CD14-positive monocyte (primary cell): Measurements from ENCODE around the gene CCN6. TPM values are rescaled to one million over a fixed set of nuclear protein-coding genes. Genes with fewer than 3 reads are reported as not detected.

Experiments
- DNase-seq, 3 donors: peaks; one replicate each; pipeline ENCODE4 v3.0.0-alpha.2; 2011 to 2022
- H2AFZ ChIP-seq: 2 replicates; pipeline ENCODE4 v1.6.0; 2012; ENCODE audit warnings: mild to moderate bottlenecking, low read depth, low read length, inconsistent platforms; ENCODE audit not compliant: insufficient read depth, poor library complexity, severe bottlenecking
- H3K27ac ChIP-seq, 2 donors: 1 replicate in 1 of 2; 2 replicates in 1 of 2; pipeline ENCODE4 v1.5.1; 2012 to 2013; ENCODE audit warnings: low read length in 2 of 2, control low read depth in 1 of 2, inconsistent platforms in 1 of 2, low read depth in 1 of 2, mild to moderate bottlenecking in 1 of 2
- H3K27me3 ChIP-seq, 2 donors: one replicate each; pipeline versions ENCODE4 v1.6.0 to v1.6.1; 2011 to 2013; ENCODE audit warnings: low read length in 2 of 2; ENCODE audit not compliant: control insufficient read depth in 2 of 2, insufficient read depth in 2 of 2
- H3K36me3 ChIP-seq, 2 donors: replicated peaks in 1 of 2; 1 replicate in 1 of 2; 2 replicates in 1 of 2; pipeline versions ENCODE4 v1.5.1 to v1.6.1; 2012 to 2013; ENCODE audit warnings: low read length in 2 of 2, control low read depth in 1 of 2, inconsistent platforms in 1 of 2, mild to moderate bottlenecking in 1 of 2; ENCODE audit not compliant: insufficient read depth in 2 of 2, control insufficient read depth in 1 of 2
- H3K4me1 ChIP-seq, 2 donors: 1 replicate in 1 of 2; 2 replicates in 1 of 2; pipeline versions ENCODE4 v1.5.1 to v1.6.1; 2012 to 2013; ENCODE audit warnings: low read length in 2 of 2, control low read depth in 1 of 2, inconsistent platforms in 1 of 2, mild to moderate bottlenecking in 1 of 2, moderate library complexity in 1 of 2; ENCODE audit not compliant: insufficient read depth in 2 of 2, control insufficient read depth in 1 of 2
- H3K4me2 ChIP-seq: replicated peaks from 2 replicates; pipeline ENCODE3; 2012; ENCODE audit warnings: low read length, moderate library complexity, mild to moderate bottlenecking; ENCODE audit not compliant: poor library complexity, severe bottlenecking; ENCODE audit errors: extremely low read depth
- H3K4me3 ChIP-seq, 3 experiments: fragments of 200-600 bp in 1 of 3; sonication (generic) in 1 of 3; replicated peaks in 1 of 3; 1 replicate in 2 of 3; 2 replicates in 1 of 3; pipeline ENCODE4 v1.5.1; 2011 to 2013; ENCODE audit warnings: low read length in 3 of 3, mild to moderate bottlenecking in 3 of 3, control low read depth in 2 of 3, low read depth in 2 of 3, inconsistent platforms in 1 of 3, moderate library complexity in 1 of 3
- H3K79me2 ChIP-seq: 2 replicates; pipeline ENCODE4 v1.6.0; 2012; ENCODE audit warnings: mild to moderate bottlenecking, control low read depth, inconsistent platforms, low read length, moderate library complexity; ENCODE audit not compliant: insufficient read depth
- H3K9ac ChIP-seq: 2 replicates; pipeline ENCODE4 v1.6.0; 2017; ENCODE audit warnings: low read length, mild to moderate bottlenecking; ENCODE audit not compliant: insufficient read depth, poor library complexity, severe bottlenecking
- H3K9me3 ChIP-seq, 2 donors: replicated peaks in 1 of 2; 1 replicate in 1 of 2; 2 replicates in 1 of 2; pipeline versions ENCODE4 v1.5.1 to v1.6.1; 2012 to 2013; ENCODE audit warnings: low read length in 2 of 2, control low read depth in 1 of 2; ENCODE audit not compliant: control insufficient read depth in 1 of 2, insufficient read depth in 1 of 2
- H4K20me1 ChIP-seq: 2 replicates; pipeline ENCODE4 v1.6.0; 2012; ENCODE audit warnings: mild to moderate bottlenecking, low read length, control low read depth, moderate library complexity; ENCODE audit not compliant: insufficient read depth
- H3K27ac Mint-ChIP-seq, 7 donors: one replicate each; pipeline ENCODE4 v1.8.0; 2020; ENCODE audit warnings: mild to moderate bottlenecking in 7 of 7, mixed read lengths in 7 of 7, moderate library complexity in 6 of 7, inconsistent platforms in 2 of 7
- H3K27me3 Mint-ChIP-seq, 3 donors: one replicate each; pipeline ENCODE4 v1.8.0; 2021 to 2022; ENCODE audit warnings: low read depth in 3 of 3, mild to moderate bottlenecking in 3 of 3, mixed read lengths in 3 of 3, moderate library complexity in 3 of 3, inconsistent platforms in 1 of 3
- H3K36me3 Mint-ChIP-seq, 2 donors: one replicate each; pipeline ENCODE4 v1.8.0; 2020; ENCODE audit warnings: mixed read lengths in 2 of 2, inconsistent platforms in 1 of 2, mild to moderate bottlenecking in 1 of 2
- H3K4me1 Mint-ChIP-seq: one replicate; pipeline ENCODE4 v1.8.0; 2020; ENCODE audit warnings: mild to moderate bottlenecking, mixed read lengths
- H3K4me3 Mint-ChIP-seq, 2 donors: one replicate each; pipeline ENCODE4 v1.8.0; 2020; ENCODE audit warnings: mild to moderate bottlenecking in 2 of 2, mixed read lengths in 2 of 2, moderate library complexity in 1 of 2
- H3K9me3 Mint-ChIP-seq, 7 donors: one replicate each; pipeline ENCODE4 v1.8.0; 2020 to 2022; ENCODE audit warnings: mixed read lengths in 7 of 7, mild to moderate bottlenecking in 6 of 7, moderate library complexity in 6 of 7, inconsistent platforms in 2 of 7
- CTCF ChIP-seq: fragments of 200-600 bp; IDR thresholded peaks from one replicate; pipeline ENCODE4 v1.8.0; 2022; ENCODE audit warnings: antibody characterized with exemption, mild to moderate bottlenecking
- WGBS: methylation state at CpG from one replicate; pipeline ENCODE4 v1.1.5; 2013; ENCODE audit warnings: missing lambda C conversion rate; ENCODE audit not compliant: insufficient coverage; 5-methylcytosine and 5-hydroxymethylcytosine counted together
- intact Hi-C, 2 donors: fragments of 100-400 bp; cut with micrococcal nuclease; formaldehyde crosslinking; loops; one replicate each; pipeline versions ENCODE4 v1.15.0 to v1.15.1; 2023
- polyA plus RNA-seq, 3 donors: library from polyadenylated mRNA; depleted of rRNA in 1 of 3; unstranded in 2 of 3; stranded (reverse) in 1 of 3; fragments of 300-500 nt in 2 of 3; fragments of >200 nt in 1 of 3; fragmentation: Illumina TruSeq in 2 of 3; gene quantifications; 1 replicate in 2 of 3; 2 replicates in 1 of 3; pipeline ENCODE4 v1.2.3, GENCODE V29; 2012 to 2021

CCN6 gene
- polyA plus RNA-seq, 3 donors: not detected

- H2AFZ ChIP-seq: no peak overlapping the region
- no peak for DNase-seq
- no peaks in the 10 kb centered on the region for H4K20me1 ChIP-seq
- H3K4me3 ChIP-seq: no peak overlapping the region
- no peak overlapping the region for H3K9ac ChIP-seq
- no peaks in the 10 kb centered on the region for H3K4me1 ChIP-seq
- Mint-ChIP-seq H3K9me3 (no peaks in the 10 kb centered on the region), H3K27ac (no peak overlapping the region), H3K27me3 (peaks cover 0 to 3% (median 0%) of the 10 kb centered on the region in 3 donors), H3K4me3 (no peak overlapping the region), H3K4me1 (no peaks in the 10 kb centered on the region), H3K36me3 (no peaks in the 10 kb centered on the region)
- no peaks in the 10 kb centered on the region for H3K36me3 ChIP-seq
- H3K4me2 ChIP-seq: no peak overlapping the region
- WGBS: 95% methylated on average over 3 of the region's 6 CpGs
- TF ChIP-seq CTCF: no peak
- H3K79me2 ChIP-seq: no peaks in the 10 kb centered on the region
- no peaks in the 10 kb centered on the region for H3K9me3 ChIP-seq
- no peak overlapping the region for H3K27ac ChIP-seq
- no peaks in the 10 kb centered on the region for H3K27me3 ChIP-seq
- intact Hi-C loops: no loop called here
Measured at GRCh38 chr6:112016320-112016719, 37.6 kb upstream of the CCN6 start.

GRCh38 chr6:112017169-112017568 lies 36.7 kb upstream of the CCN6 start:
- H3K36me3 ChIP-seq: no peaks in the 10 kb centered on the region
- no peak for DNase-seq
- H2AFZ ChIP-seq: no peak overlapping the region
- H3K27me3 Mint-ChIP-seq: peaks cover 0 to 3% (median 0%) of the 10 kb centered on the region in 3 donors
- no peak overlapping the region for H3K4me2 ChIP-seq
- H3K4me1 ChIP-seq: no peaks in the 10 kb centered on the region
- H3K4me3 ChIP-seq: no peak overlapping the region
- H3K4me3 Mint-ChIP-seq: no peak overlapping the region
- TF ChIP-seq CTCF: no peak
- H3K9ac ChIP-seq: no peak overlapping the region
- no peaks in the 10 kb centered on the region for H3K4me1 Mint-ChIP-seq
- H3K9me3 ChIP-seq: no peaks in the 10 kb centered on the region
- no peaks in the 10 kb centered on the region for H3K79me2 ChIP-seq
- intact Hi-C loops: no loop called here
- no peaks in the 10 kb centered on the region for H3K27me3 ChIP-seq
- WGBS: 90% methylated on average over 4 of the region's 4 CpGs
- no peaks in the 10 kb centered on the region for H3K9me3 Mint-ChIP-seq
- no peaks in the 10 kb centered on the region for H4K20me1 ChIP-seq
- no peaks in the 10 kb centered on the region for H3K36me3 Mint-ChIP-seq
- H3K27ac ChIP-seq: no peak overlapping the region
- H3K27ac Mint-ChIP-seq: no peak overlapping the region
